CD4-positive, alpha-beta T cell treated with Interleukin-15 for 1 hour (primary cell): ENCODE results near the gene WFDC12.

Experiments used
- DNase-seq: peaks from one replicate; pipeline ENCODE4 v3.0.0-alpha.2; 2020

Gene WFDC12

DNA sequence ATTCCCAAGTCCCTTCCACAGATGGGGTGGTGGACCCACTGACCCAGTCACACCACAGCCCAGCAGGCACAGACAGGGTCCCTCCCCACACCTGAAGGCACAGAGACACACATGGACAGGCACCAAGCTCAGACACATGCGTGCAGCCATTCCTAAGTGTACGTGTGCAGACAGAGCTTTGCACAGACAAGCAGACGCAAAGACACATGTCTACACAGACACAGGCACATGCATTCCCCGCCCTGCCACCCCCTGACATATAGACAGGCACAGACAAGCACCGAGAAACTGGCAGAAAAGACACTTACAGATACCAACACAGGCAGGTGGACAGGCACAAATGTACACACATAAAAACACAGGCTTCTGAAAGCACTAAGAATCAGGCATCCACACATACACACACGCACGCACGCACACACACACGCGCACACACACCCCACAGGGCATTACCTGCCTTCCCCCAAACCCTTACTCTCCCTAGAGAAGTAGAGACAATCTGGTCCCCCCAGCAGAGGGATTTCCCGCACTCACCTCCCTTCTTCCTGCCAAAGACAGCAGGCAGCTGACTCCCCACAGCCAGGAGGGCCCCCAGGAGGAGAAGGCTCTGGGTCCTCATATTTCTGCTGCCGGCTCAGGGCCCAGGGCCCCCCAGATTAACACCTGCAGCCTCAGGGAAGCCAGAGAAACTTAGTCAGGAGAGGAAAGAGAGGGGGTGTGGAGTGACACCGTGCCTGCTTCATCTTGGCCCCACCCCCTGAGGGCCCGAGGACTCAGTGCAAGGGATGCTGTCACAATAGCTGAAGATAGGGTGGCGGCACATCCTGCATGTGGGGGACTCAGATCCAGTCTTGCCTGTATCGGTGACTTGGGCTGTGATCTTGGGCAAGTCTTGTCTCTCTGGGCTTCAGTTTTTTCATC lies 9.5 kb downstream of the WFDC12 start, which contains the start of gene WFDC5:
Gene WFDC5 (minus strand): TSS at position 710 of the 921 bp plus-strand sequence. CDS start 91 bp downstream, at position 619.
- no peak for DNase-seq

DNA sequence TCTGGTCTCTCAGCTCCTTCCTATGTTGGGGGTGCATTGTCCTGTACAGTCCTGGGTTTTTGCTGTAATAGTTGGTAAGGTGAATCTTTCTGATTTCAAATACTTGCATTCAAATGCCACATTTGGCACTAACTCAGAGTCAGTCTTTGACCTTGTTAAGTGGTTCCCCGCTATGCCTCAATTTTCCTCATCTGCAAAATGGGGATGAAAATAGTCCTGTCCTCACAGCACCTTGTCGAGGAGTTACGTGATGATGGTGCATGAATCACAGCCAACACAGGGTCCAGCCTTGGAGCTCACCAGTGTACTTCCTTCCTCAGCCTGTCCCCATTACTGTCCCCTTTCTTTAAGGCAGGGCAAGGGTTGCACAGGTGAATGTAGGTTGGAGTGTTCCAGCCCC lies 10.4 kb downstream of the WFDC12 start:
- no peak for DNase-seq

DNA sequence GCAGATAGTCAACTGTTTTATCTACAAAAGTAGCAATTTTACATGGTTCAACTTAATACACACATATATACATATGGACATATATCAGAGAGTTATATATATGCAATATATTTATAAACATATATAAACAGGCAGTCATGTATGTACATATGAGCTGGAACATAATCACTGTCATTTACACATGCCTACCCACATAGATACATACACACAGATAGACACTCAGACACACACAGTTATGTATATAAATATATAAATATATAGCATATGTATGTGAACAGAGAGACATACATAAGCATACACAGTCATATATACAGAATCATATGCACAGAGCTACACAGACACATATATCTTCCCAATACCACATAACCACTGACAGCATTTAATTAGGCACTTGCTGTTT lies 11.5 kb downstream of the WFDC12 start:
- no peak for DNase-seq

DNA sequence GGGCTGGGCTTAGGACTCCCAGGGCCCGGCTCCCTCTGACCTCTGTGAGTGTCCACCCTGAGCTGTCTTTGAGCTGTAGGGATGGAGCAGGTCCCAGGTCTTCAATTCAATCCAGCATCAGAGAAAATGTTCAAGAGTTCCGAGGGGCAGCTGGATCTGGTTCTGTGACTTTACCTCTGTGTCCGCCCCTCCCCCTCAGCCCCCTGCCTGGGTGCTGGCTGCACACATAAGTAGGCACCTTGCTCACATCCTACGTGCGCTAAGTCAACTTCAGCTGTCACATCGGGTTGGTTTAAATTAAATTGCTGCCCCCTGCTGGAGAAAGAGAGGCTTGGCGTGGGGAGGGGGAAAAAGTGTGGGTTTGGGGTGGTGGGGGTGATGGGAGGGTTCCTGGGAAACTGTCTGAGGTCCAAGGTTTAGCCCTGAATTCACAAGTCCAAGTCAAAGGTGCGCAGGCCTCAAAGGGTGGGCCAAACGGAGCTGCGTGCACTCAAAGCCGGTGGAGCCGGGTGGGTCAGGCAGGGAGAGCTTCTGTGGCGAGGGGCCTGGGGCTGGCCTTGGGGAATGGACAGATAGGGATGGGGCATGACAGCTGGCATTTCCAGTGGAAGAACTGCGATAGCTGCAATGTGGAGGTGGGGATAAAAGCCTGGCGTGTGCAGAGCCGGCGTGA lies 12.3 kb downstream of the WFDC12 start:
- no peak for DNase-seq

DNA sequence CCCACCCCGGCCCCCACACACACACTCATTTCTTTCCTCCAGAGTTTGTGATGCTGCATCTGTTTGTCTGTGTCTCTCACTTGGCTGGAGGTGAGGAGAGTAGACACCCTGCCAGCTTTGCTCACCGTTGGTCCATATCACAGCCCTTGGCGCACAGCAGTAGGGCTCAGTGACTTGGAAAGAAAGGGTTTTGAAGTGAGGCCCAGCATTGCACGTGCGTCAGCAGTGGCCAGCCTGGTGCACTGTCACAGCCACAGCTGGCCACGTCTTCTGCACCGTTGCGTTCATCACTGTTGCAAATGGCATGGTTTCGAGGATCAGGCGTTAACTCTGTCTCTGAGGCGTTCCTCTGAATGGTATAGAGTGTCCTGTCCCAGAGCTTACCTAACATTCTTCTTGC lies 13.0 kb downstream of the WFDC12 start:
- no peak for DNase-seq

DNA sequence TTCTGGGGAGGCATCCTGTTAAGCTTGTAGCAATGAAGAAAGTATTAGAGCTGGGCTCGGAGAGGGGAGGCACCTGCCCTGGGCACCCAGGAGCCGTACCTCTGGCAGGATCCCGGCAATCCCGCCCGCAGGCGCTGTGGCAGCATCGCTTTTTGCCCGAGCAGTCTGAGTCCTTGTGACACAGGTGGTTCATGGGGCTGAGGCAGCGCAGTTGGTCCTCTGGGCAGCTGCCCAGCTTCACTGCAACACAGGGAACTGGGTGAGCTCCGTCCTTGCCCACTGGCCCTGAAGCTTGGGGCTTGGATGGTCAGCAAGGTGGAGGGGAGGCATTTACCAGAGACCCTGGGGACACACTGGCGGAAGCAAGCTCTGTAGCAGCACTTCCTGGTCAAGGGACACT lies 14.0 kb downstream of the WFDC12 start:
- no peak for DNase-seq

DNA sequence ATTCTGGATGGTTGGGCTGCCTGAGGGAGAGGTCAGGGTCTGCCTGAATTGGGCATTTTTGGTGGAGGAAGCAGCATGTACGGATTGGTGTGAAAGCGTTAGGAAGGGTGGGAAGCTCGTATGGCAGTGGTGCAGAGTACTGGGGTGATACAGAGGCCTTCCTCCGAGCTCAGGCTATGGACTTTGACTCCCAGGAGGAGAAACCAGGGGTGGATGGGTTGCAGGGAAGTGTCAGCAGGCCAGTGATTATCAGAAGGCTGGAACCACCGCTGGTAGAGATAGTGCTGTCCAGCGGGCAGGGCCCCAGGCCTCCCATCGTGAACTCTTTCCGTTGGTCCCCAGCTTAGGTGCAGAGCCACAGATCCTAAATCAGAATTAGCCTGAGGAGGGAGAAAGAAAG lies 14.6 kb downstream of the WFDC12 start:
- no peak for DNase-seq

DNA sequence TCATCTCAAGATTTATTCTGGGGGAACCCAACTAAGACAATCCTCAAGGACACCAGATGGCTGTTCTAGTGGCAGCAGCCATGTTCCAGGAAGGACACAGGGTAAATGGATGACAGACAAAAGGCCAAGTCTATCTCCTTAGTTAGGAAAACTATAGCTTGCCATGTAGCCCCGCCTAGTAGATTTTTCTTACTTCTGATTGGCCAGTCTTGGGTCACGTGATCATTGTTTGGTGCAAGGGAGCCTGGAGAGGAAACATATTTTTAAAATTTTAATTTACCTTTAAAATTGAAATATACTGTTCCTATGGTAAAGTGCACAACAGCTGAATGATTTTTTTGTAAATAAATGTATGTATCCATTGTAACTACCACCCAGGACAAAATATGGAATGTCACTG lies 18.9 kb downstream of the WFDC12 start:
- no peak for DNase-seq

DNA sequence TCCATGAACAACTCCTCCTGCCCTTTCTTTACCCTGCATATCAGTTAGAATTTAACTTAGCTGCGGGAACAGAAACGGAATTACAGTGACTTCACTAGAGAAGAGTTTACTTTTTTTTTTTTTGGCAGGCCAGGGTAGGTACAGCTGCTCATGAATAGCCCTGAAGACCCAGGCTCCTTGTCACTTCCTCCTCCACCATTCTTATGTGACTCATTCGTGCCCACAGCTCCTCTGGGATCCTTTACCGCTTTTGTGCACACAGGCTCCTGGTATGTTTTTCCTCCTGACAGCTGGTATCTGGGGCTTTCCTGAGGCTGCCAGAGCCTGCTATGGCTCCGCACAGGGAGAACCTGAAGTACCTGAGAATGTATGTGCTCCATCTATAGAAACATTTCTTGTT lies 19.5 kb downstream of the WFDC12 start:
- DNase-seq, result no peak

DNA sequence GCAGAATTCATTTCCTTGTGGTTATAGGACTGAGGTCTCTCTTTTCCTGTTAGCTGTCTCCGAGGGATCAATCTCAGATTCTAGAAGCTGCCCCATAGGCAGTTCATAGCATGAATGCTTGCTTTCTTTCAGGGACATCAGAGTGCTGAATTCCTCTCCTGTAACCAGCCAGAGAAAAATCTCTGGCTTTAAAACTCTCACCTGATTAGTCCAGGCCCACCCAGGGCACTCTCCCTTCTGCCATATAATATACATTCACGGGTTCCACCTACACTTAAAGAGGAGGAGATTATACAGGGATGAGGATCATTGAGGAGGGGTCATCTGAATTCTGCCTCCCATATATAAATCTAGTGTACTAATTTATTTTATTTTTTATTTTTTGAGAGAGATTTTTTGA lies 21.2 kb downstream of the WFDC12 start:
- DNase-seq, result no peak

DNA sequence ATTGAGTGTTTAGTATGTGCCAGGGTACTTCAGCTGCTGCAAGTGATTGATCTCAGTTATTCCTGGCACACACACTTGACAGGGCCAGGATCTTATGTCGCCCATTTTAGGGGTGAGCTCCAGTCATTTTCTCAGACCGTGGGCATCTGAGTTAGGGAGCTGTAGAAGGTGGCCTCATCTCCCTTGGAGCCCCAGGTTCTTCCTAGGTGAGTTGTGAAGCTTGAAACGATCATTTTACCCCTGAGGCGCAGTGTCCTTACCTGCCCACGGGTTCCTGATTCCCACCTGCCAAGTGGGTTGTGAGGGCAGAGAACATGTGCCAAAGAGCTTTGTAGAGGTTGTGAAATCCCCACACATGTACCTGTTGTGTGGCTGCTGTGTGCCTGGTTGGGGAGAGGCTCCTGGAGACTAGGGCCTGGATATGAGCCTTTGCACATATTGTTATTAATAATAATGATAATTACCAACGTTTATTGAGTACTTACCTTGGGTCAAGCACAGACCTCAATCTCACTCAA lies 22.9 kb downstream of the WFDC12 start:
- no peak for DNase-seq

DNA sequence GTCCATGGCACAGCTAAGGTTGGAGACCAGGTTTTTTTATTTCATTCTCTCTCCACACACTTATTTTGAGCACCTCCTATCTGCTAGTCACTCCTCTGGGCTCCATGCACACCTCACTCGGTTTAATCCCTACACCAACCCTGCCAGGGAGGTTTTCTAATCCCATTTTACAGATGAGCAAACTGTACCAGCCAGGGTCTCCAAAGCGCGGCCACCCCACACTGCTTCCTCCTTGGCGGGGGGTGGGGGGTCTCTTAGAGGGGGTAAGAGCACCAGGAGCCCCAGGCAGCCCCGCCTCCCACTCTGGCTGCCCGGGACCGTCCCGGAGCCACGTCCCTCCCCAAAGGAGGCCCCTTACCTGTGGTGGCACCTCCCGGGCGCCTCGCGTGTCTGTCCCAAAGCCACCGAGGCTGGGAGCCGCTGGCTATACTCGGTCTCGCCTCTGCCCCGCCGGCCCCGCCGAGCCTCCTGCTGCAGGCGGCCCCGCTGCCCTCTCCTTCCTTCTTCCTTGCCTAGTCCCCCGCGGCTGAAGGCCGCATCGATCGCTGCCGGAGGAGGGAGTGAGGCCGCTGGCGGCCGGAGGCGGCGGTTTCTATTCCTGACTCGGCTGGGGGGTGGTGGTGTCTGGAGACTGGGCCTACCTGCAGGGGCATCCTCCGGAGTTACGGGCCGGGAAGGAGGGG lies 23.6 kb downstream of the WFDC12 start, which contains the start of gene KCNS1:
Gene KCNS1 (minus strand): TSS at position 565 of the 683 bp plus-strand sequence. CDS start 1,891 bp downstream, outside the sequence.
- no peak for DNase-seq

DNA sequence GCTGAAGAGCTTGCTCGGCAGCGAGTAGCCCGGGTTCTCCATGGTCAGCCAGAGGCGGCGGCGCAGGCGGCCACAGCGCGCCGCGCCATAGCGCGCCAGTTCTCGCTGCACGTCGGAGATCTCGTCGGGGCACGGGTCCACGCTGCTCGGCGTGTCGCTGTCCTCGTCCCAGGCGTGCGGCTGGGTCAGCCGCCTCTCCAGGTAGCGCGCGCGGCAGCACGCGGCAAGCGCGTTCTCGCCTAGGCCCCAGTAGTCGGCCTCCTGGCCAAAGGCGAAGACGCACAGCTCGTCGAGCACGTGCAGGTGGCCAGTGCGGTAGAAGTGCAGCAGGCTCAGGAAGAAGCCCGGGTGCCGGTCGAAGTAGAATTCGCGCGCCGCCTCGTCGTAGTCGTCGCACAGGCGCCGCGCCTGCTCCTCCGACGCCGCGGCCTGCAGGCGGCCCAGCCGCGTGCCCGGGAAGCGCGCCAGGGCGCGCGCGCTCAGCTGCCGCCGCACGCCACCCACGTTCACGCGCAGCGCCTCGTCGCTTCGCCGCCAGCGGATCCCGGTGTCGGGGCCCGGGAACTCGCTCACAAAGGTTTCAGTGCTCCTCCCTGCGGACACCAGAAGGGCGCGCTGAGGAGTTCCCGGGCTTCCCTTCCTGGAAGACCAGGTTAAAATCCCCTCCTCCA lies 26.0 kb downstream of the WFDC12 start:
- no peak for DNase-seq

DNA sequence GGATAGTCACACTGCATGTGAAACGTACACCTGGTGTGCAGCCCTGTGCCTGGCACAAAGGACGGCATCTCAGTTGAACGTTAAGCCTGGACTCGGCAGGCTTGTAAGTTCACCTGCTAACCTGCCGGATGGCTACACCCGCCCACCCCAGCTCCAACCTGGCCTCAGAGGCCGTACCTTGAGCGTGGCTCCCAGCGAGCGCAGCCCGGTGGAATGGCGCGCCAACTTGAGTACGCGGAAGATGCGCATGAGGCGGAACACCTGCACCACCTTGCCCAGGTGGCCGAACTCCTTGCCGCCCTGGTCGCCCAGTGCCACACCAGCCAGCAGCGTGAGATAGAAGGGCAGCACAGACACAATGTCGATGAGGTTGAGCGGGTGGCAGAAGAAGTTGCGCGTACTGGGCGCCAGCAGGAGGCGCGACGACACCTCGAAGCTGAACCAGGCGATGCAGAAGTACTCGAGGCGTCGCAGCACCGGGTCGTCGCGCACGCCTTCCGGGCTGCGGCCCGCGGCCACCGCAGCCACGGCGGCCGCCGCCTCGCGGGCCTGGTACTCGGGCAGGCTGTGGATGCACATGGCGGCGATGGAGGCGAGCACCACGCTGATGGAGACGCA lies 26.7 kb downstream of the WFDC12 start:
- peak; percentile 26 for DNase-seq

DNA sequence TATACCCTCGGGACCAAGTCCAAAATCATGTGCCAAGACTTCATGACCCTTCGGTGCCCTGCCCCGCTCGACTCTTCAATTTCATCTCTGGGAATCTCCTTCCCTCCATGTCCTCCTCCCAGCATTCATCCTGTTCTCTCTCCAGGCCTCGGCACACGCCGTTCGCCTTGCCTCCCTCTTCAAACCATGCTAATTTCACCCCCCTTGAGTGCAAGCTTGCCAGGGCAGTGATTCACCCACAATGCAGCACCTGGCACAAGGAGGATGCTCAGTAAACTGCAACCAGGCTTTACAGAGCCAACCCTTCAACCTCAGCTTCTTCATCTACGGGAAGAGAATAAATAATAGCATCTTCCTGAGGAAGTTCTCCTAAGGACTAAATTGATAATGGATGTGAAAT lies 27.5 kb downstream of the WFDC12 start:
- DNase-seq, result no peak

DNA sequence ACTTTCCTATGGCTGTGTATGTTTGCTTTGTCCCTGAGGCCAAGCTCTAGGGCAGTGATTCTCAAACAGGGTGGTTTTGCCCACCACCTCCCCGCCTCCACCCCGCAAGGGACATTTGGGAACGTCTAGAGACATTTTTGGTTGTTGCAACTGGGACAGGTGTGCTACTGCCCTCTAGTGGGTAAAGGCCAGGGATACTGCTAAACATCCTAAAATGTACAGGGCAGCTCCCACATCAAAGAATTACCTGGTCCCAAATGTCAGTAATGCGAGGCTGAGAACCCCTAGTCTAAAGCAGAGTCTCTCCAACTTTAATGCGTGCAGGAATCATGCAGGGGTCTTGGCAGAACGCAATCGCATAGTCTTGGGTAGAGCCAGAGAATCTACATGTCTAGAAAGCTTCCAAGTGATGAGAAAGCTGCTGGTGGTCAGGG lies 28.4 kb downstream of the WFDC12 start:
- DNase-seq, result peak; percentile 50

DNA sequence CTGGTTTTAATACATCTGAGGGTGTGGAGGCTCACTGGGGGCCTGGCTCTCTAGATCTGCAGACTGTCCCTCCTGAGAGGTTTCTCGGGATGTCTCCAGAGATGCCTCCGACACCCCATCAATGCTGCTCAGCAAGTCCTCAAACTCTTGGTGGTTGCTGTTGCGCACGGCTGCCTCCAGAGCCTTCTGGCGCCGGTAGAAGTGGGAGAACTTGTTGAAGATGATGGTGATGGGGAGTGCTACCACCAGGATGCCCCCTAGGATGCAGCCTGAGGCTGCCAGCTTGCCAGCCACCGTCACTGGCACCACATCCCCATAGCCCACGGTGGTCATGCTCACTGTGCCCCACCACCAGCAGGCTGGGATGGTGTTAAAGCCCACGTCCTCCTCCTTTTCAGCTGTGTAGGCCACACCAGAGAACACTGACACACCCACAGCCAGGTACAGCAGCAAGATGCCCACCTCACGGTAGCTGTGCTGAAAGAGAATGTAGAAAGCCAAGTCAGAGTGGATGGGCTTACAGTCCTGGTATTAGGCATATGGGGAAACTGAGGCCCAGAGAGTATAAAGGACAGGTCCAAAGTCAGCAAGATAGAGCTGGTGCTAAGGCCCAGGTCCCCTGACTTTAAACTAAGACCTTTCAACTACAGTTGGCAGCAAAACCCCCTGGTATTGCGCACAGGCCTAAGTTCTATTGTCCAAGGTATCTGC lies 29.2 kb downstream of the WFDC12 start:
- DNase-seq, result no peak

DNA sequence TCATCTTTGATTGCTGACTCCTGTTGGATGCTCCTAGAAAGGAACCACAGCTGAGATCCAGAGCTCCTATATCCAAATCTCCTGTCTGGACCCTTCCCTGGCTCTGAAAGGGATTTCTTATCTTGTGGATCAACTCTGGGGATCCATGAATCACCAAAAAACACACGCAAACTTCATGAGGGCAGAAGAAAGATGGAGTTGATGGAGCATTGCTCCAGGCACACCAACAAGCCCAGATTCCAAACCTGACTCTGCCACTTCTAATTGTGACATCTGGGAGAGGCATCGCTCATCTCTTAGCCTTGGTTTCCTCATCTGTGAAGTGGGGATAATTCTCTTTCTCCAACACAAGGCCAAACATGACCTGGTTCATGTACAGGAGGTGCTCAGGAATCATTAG lies 30.1 kb downstream of the WFDC12 start:
- no peak for DNase-seq

DNA sequence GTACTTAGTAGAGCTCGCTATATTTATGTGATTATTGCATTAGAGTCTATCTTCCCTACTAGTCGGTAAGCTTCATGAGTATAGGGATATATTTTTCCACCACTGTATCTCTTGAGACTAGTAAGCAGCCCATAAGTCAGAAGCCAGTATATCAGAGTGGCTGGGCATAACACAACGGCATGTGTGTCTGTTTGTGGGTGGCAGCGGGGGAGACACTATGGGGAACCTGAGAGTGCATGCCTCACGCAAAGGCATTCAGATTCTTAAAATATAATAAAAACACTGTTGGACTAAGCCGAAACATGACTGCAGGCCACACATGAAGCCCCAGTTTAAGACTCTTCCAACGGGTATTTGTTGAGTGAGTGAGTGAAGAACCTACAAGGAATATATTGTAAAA lies 31.4 kb downstream of the WFDC12 start:
- DNase-seq, result no peak

DNA sequence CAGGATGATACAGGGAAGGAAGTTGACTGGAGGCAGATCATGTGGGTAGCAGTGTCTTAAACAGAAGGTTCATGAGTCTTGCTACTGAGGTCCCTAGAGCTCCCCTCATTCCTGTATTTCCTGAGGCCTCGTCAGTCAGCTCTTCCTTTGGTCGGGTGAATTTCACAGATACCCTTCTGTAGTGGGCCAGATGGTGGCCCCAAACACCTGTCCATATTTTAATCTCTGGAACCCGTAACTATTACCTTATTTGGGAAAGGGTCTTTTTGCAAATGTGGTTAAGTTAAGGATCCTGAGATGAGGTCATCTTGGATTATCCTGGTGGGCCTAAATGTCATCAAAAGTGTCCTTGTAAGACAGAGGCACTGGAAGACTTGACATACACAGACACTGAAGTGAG lies 32.9 kb downstream of the WFDC12 start:
- no peak for DNase-seq

DNA sequence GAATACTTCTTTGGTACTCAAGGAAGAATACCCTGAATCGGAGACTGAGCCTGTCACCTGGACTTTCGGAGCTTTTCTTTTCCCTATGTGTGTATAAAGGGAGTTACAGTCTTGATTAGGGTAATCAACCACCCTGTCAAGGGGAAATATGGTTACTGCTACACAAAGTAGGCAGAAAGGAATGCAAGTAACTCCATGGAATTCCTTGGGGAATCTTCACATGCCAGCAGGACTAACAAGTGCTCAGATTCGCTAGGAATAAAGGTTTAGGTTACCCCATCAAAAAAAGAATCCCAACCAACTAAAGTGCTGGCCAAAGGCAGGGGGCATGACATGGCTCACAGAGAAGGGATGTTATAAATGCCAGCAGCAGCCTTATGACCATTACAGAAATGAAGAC lies 33.8 kb downstream of the WFDC12 start:
- DNase-seq, result no peak

DNA sequence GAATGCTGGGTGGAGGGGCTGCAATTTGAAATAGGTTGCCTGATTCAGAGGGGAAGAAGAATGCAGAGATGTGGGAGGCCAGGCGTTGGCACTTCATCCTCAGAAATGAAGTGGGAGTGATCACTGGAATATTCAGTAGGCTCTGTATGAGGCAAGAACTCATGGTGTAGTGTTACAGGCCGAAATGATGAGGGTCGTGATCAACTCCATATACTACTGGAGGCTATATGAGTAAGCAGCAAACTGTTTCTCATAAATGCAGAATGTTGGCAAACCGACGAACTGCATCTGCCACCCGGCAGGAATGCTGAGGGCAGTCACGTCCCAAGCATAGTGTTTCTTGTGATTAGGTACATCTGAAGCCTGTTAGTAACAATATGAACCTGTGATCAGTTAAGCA lies 36.0 kb downstream of the WFDC12 start:
- DNase-seq, result no peak
